Esophagus squamous epithelium (tissue), 5 donors: ENCODE data around the gene FGGY. TPM values are rescaled to one million over a fixed set of nuclear protein-coding genes. Genes with fewer than 3 reads are reported as not detected.

Source experiments
- DNase-seq: peaks from one replicate; lab custom pipeline; 2025; lab: John Stamatoyannopoulos, UW
- H3K27ac ChIP-seq, 4 donors: fragments of 200-600 bp; sonication (generic); one replicate each; pipeline ENCODE4 v1.5.1; 2016 to 2019; ENCODE audit warnings: mild to moderate bottlenecking in 1 of 4
- H3K27me3 ChIP-seq, 4 donors: fragments of 200-600 bp; sonication (generic); 1 replicate in 3 of 4; 2 replicates in 1 of 4; pipeline versions ENCODE4 v1.5.1 to v1.6.0; 2017 to 2021; ENCODE audit warnings: antibody characterized with exemption in 1 of 4
- H3K36me3 ChIP-seq, 3 donors: fragments of 200-600 bp; sonication (generic); one replicate each; pipeline ENCODE4 v1.5.1; 2016 to 2019
- H3K4me1 ChIP-seq, 3 donors: fragments of 200-600 bp; sonication (generic); one replicate each; pipeline ENCODE4 v1.5.1; 2017 to 2019
- H3K4me3 ChIP-seq, 4 donors: fragments of 200-600 bp; sonication (generic); 1 replicate in 3 of 4; 2 replicates in 1 of 4; pipeline ENCODE4 v1.5.1; 2016 to 2019; ENCODE audit warnings: mild to moderate bottlenecking in 2 of 4, moderate library complexity in 1 of 4
- H3K9me3 ChIP-seq, 3 donors: fragments of 200-600 bp; sonication (generic); one replicate each; pipeline ENCODE4 v1.5.1; 2016 to 2019
- POLR2A ChIP-seq, 4 donors: fragments of 450-650 bp; IDR thresholded peaks; one replicate each; pipeline ENCODE4 v1.6.1; 2017; ENCODE audit warnings: antibody characterized with exemption in 4 of 4, mild to moderate bottlenecking in 4 of 4, moderate library complexity in 3 of 4
- WGBS, 2 donors: methylation state at CpG; one replicate each; pipeline ENCODE4 v1.1.5; 2018; 5-methylcytosine and 5-hydroxymethylcytosine counted together
- intact Hi-C: fragments of 100-400 bp; cut with DNase I; formaldehyde crosslinking; loops from one replicate; pipeline ENCODE4 v1.15.0; 2022
- total RNA-seq, 4 donors: library from RNA; depleted of rRNA; stranded (reverse); fragments of >200 nt; gene quantifications; one replicate each; pipeline ENCODE4 v1.1.0, GENCODE V29; 2016
- TF ChIP-seq, protein P1 (sequence below), 6 experiments: fragments of 450-650 bp in 4 of 6; fragments of 200-600 bp in 2 of 6; sonication (generic) in 2 of 6; IDR thresholded peaks; one replicate each; pipeline ENCODE4 v1.5.1; 2016 to 2019; ENCODE audit warnings: antibody characterized with exemption in 6 of 6, mild to moderate bottlenecking in 4 of 6, moderate library complexity in 4 of 6
- donor health status: DM: yes; HTN: yes; CAD: no.

Gene FGGY
- total RNA-seq, 4 donors from 2014 or later, result 6.0 to 18.1 (median 9.3) TPM

DNA sequence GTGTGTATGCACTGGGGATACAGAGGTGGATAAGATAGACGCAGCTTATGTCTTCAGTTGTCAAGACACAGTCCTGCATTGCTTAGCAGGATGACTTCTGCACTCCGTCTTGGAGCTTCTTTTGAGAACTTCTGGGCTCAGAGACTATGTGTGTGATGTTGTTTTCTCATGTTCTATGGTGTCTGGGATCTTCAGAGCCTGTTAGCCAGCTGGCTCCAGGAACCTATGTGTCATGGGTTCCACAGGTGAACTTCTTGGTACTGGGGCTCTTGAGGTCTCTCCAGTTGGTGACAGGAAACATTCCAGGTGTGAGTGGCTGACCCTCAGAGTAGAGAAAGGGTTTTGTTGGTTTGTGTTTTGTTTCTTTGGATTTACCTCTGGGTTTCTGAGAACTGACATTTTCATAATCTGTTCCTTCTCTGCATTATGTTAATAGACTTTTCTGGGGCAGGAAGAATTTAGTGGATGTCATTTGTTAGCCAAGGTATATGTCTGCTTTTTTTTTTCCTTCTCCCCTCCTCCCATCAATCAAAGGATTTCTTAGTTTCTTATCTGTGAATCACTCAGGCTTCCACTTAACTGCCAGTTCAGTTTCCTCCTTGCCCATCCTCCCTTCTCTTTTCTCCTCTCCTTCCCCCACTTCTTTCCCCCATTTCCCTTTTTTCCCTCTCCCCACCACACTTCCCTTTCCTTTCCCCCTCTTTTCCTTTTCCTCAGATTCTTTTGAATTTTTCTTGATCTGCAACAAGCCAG is 18.1 kb downstream of the FGGY start:
- Histone ChIP-seq H3K36me3 (no peaks in the 10 kb centered on the region), H3K9me3 (no peaks in the 10 kb centered on the region), H3K27ac (no peak overlapping the region), H3K4me3 (no peak overlapping the region), H3K27me3 (no peaks in the 10 kb centered on the region), H3K4me1 (peaks cover 0 to 30% (median 11%) of the 10 kb centered on the region in 3 donors)
- intact Hi-C loops, result no loop called here
- DNase-seq, result no peak
- 87 to 94% methylated on average over 2 of the region's 2 CpGs for WGBS, 2 donors
- TF ChIP-seq POLR2A (IDR thresholded peaks at IDR 0.05), result no peak
- TF ChIP-seq, protein P1, sequence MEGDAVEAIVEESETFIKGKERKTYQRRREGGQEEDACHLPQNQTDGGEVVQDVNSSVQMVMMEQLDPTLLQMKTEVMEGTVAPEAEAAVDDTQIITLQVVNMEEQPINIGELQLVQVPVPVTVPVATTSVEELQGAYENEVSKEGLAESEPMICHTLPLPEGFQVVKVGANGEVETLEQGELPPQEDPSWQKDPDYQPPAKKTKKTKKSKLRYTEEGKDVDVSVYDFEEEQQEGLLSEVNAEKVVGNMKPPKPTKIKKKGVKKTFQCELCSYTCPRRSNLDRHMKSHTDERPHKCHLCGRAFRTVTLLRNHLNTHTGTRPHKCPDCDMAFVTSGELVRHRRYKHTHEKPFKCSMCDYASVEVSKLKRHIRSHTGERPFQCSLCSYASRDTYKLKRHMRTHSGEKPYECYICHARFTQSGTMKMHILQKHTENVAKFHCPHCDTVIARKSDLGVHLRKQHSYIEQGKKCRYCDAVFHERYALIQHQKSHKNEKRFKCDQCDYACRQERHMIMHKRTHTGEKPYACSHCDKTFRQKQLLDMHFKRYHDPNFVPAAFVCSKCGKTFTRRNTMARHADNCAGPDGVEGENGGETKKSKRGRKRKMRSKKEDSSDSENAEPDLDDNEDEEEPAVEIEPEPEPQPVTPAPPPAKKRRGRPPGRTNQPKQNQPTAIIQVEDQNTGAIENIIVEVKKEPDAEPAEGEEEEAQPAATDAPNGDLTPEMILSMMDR (IDR thresholded peaks at IDR 0.05), result no peak

DNA sequence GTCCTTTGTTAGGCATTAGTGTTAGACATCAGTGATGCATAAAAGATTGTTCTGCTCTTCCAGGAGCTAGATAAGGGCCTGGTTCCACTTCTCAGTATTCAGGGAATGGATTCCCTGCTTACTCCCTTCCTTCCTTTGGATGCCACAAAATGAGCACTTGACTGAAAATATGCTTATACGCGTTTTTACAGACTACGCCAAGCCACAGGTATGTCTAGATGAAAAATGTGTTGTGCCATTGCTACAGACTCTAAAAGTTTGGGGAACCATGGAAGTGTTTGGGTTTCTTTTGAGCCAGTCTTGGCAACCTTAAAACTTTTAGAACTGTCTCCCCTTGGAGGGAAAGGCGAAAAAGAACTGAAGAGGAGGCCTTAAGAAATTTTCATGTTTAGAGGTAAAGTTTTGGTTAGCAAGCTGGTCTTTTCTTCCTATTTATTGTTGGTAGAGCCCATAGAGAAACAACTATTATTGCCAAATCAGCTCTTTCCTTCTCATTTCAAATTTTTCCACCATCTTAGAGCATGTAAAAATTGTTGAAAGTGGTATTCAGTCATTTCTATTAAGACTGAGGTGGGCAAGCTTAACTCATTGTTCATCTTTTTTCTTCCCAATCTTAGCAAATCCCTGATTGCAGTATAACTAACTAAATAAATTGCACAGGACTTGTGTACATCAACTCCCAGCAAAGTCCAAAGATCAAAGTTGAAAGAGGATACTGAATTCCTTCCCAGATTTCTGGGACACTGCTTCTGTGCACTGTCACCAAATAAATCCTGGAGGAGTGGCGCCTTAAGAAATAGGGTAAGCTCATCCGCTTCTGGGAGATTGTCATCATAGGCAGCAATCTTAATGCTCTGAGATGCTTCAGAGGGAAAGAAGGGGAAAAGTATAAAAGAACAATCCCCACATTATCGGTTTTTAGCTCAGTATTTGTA is 18.9 kb downstream of the FGGY start:
- intact Hi-C loops, result no loop called here
- peak overlapping the region in 3 of 4 donors; percentile 60 to 63 (median 60) for H3K27ac ChIP-seq

DNA sequence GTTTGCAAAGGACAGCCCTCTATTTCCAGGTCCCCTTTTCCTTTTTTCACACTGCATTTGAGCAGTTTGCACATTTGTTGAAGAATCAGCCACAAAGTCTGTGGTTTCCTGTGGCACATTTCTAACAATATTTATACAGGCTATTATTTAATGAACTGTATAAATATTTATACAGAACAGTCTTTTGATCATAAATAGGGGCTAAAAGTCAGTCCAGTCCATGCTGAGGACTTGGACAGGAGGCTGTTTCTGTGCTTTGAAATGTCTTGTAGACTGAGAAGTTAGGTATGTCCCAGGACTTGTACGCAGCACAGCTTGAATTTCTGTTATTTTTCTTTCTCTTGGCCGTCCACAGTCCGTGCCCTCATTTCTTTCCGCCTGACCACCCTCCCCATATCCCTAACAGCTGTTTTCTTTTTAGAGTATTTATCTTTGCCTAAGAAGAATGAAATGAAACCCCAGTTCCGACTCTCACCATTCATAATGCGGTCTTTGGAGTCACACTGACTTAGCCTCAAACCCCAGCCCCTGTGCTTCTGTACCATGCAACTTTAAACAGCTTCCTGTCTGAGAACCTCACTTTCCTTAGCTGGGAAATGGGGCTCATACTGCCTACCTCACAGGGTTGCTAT is 19.7 kb downstream of the FGGY start:
- no peaks in the 10 kb centered on the region for H3K9me3 ChIP-seq
- TF ChIP-seq, protein P1 (IDR thresholded peaks at IDR 0.05), result no peak
- TF ChIP-seq POLR2A (IDR thresholded peaks at IDR 0.05), result no peak
- no peaks in the 10 kb centered on the region for H3K27me3 ChIP-seq
- DNase-seq, result no peak
- 58 to 79% methylated on average over 6 of the region's 6 CpGs for WGBS, 2 donors
- peak overlapping the region in 2 of 4 donors; percentile 1 to 41 for H3K4me3 ChIP-seq
- no peaks in the 10 kb centered on the region for H3K36me3 ChIP-seq
- peaks cover 0 to 30% (median 11%) of the 10 kb centered on the region in 3 donors for H3K4me1 ChIP-seq
- intact Hi-C loops, result no loop called here
- H3K27ac ChIP-seq, result peak overlapping the region in 3 of 4 donors; percentile 60 to 63 (median 60)

More for the DNA sequence above, 18.9 kb downstream of the FGGY start:
- H3K4me1 ChIP-seq, result peaks cover 0 to 30% (median 11%) of the 10 kb centered on the region in 3 donors
- H3K9me3 ChIP-seq, result no peaks in the 10 kb centered on the region
- TF ChIP-seq POLR2A (IDR thresholded peaks at IDR 0.05), result no peak
- TF ChIP-seq, protein P1 (IDR thresholded peaks at IDR 0.05), result no peak
- no peak for DNase-seq
- 75 to 79% methylated on average over 7 of the region's 7 CpGs for WGBS, 2 donors
- peak overlapping the region in 1 of 4 donors; percentile 41 for H3K4me3 ChIP-seq
- no peaks in the 10 kb centered on the region for H3K27me3 ChIP-seq
- H3K36me3 ChIP-seq, result no peaks in the 10 kb centered on the region

DNA sequence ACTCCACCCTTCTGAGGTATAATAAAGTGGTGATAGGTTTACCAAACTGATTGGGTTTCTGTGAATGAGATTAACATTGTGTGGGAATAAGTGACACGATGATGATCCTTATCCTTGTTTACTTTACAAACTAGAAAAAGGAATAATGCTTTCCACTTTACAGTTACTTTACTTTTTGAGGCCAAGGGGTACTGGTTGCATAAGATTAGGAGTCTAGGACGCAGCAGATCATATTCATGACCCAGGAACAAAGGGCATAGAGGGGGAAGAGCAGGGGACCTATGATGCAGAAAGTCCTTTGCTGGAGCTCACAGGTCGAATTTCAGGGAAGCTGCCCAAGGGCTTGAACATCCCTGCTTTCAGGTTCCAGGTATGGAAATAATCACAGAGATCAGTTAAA is 20.4 kb downstream of the FGGY start:
- 81 to 82% methylated on average over 3 of the region's 3 CpGs for WGBS, 2 donors

More for the DNA sequence above, 20.4 kb downstream of the FGGY start:
- no peaks in the 10 kb centered on the region for H3K27me3 ChIP-seq
- DNase-seq, result no peak
- no peak for TF ChIP-seq POLR2A (IDR thresholded peaks at IDR 0.05)
- TF ChIP-seq, protein P1 (IDR thresholded peaks at IDR 0.05), result no peak
- H3K27ac ChIP-seq, result peak overlapping the region in 3 of 4 donors; percentile 60 to 63 (median 60)
- H3K36me3 ChIP-seq, result no peaks in the 10 kb centered on the region
- no peaks in the 10 kb centered on the region for H3K9me3 ChIP-seq
- intact Hi-C loops, result no loop called here
- H3K4me1 ChIP-seq, result peaks cover 0 to 30% (median 11%) of the 10 kb centered on the region in 3 donors
- H3K4me3 ChIP-seq, result no peak overlapping the region
